H9 (cell line): ENCODE data around the gene RIOK3. TPM values are rescaled to one million over a fixed set of nuclear protein-coding genes. Genes with fewer than 3 reads are reported as not detected.
A peak's percentile ranks its signal among the peaks of the same experiment; 100 is the strongest.

ENCODE experiments used
- DNase-seq: peaks from one replicate; pipeline ENCODE4 v3.0.0-alpha.2; 2017
- H2AFZ ChIP-seq: one replicate; pipeline ENCODE4 v1.6.1; 2013; ENCODE audit warnings: mild to moderate bottlenecking, low read length, control low read depth, moderate library complexity
- H2AK5ac ChIP-seq: 2 replicates; pipeline ENCODE4 v1.6.1; 2013; ENCODE audit warnings: low read length, control low read depth, mixed read lengths; ENCODE audit not compliant: insufficient read length
- H2BK120ac ChIP-seq: one replicate; pipeline ENCODE4 v1.6.1; 2013; ENCODE audit warnings: low read depth, mild to moderate bottlenecking, low read length, control low read depth, inconsistent platforms; ENCODE audit not compliant: poor library complexity, severe bottlenecking
- H2BK12ac ChIP-seq: 2 replicates; pipeline ENCODE4 v1.6.1; 2013; ENCODE audit warnings: low read length, control low read depth, mixed read lengths, low read depth; ENCODE audit not compliant: insufficient read length
- H2BK15ac ChIP-seq: 2 replicates; pipeline ENCODE4 v1.6.1; 2013; ENCODE audit warnings: low read depth, low read length, control low read depth
- H2BK20ac ChIP-seq: one replicate; pipeline ENCODE4 v1.6.1; 2013; ENCODE audit warnings: low read depth, mild to moderate bottlenecking, low read length, control low read depth, inconsistent platforms; ENCODE audit not compliant: poor library complexity, severe bottlenecking
- H2BK5ac ChIP-seq: 2 replicates; pipeline ENCODE4 v1.6.1; 2013; ENCODE audit warnings: low read length, control low read depth, mixed read lengths; ENCODE audit not compliant: insufficient read length
- H3K14ac ChIP-seq: 2 replicates; pipeline ENCODE4 v1.6.1; 2013; ENCODE audit warnings: low read length, control low read depth; ENCODE audit not compliant: insufficient read depth
- H3K18ac ChIP-seq: 2 replicates; pipeline ENCODE4 v1.6.1; 2013; ENCODE audit warnings: low read depth, mild to moderate bottlenecking, mixed read lengths, low read length, control low read depth; ENCODE audit not compliant: insufficient read length
- H3K23ac ChIP-seq: 2 replicates; pipeline ENCODE4 v1.6.1; 2013; ENCODE audit warnings: low read length, control low read depth, mixed read lengths, low read depth; ENCODE audit not compliant: insufficient read length
- H3K23me2 ChIP-seq: 2 replicates; pipeline ENCODE4 v1.6.1; 2013; ENCODE audit warnings: low read depth, mild to moderate bottlenecking, mixed read lengths, low read length, control low read depth; ENCODE audit not compliant: insufficient read length, poor library complexity, severe bottlenecking
- H3K27ac ChIP-seq: 2 replicates; pipeline ENCODE4 v1.5.1; 2013; ENCODE audit warnings: low read length, control low read depth, mixed read lengths, low read depth; ENCODE audit not compliant: insufficient read length
- H3K27me3 ChIP-seq: 2 replicates; pipeline ENCODE4 v1.6.1; 2013; ENCODE audit warnings: low read length, control low read depth, inconsistent platforms; ENCODE audit not compliant: insufficient read depth
- H3K4ac ChIP-seq: 2 replicates; pipeline ENCODE4 v1.6.1; 2013; ENCODE audit warnings: low read depth, mild to moderate bottlenecking, control low read depth, inconsistent platforms, low read length, moderate library complexity
- H3K4me1 ChIP-seq: 2 replicates; pipeline ENCODE4 v1.6.1; 2013; ENCODE audit warnings: low read length, control low read depth, inconsistent platforms; ENCODE audit not compliant: insufficient read depth
- H3K4me2 ChIP-seq: 2 replicates; pipeline ENCODE4 v1.6.1; 2013; ENCODE audit warnings: low read length, control low read depth, mixed read lengths; ENCODE audit not compliant: insufficient read length, insufficient read depth
- H3K56ac ChIP-seq: 2 replicates; pipeline ENCODE4 v1.6.1; 2013; ENCODE audit warnings: low read depth, mild to moderate bottlenecking, mixed read lengths, low read length, control low read depth; ENCODE audit not compliant: insufficient read length
- H3K79me1 ChIP-seq: 2 replicates; pipeline ENCODE4 v1.6.1; 2013; ENCODE audit warnings: low read depth, mild to moderate bottlenecking, moderate library complexity, low read length, control low read depth, inconsistent platforms; ENCODE audit not compliant: insufficient read depth, poor library complexity, severe bottlenecking
- H3K79me2 ChIP-seq: 2 replicates; pipeline ENCODE4 v1.6.1; 2013; ENCODE audit warnings: low read length, control low read depth, inconsistent platforms; ENCODE audit not compliant: insufficient read depth
- H3K9ac ChIP-seq: 2 replicates; pipeline ENCODE4 v1.6.1; 2013; ENCODE audit warnings: low read length, control low read depth, mixed read lengths; ENCODE audit not compliant: insufficient read length; ENCODE audit errors: extremely low read depth
- H3K9me3 ChIP-seq: one replicate; pipeline ENCODE4 v1.6.1; 2013; ENCODE audit warnings: low read depth, low read length, inconsistent platforms; ENCODE audit not compliant: control insufficient read depth
- H3T11ph ChIP-seq: one replicate; pipeline ENCODE4 v1.6.1; 2013; ENCODE audit warnings: mild to moderate bottlenecking, low read length, control low read depth, inconsistent platforms
- H4K20me1 ChIP-seq: one replicate; pipeline ENCODE4 v1.6.1; 2013; ENCODE audit not compliant: control insufficient read depth, insufficient read length, insufficient read depth
- H4K5ac ChIP-seq: 2 replicates; pipeline ENCODE4 v1.6.1; 2013; ENCODE audit warnings: low read depth, mild to moderate bottlenecking, mixed read lengths, low read length, control low read depth; ENCODE audit not compliant: insufficient read length
- H4K8ac ChIP-seq: replicated peaks from 2 replicates; pipeline ENCODE4 v1.6.1; 2013; ENCODE audit warnings: low read length, control low read depth, mixed read lengths, low read depth; ENCODE audit not compliant: insufficient read length
- H4K91ac ChIP-seq: 2 replicates; pipeline ENCODE4 v1.6.1; 2013; ENCODE audit warnings: low read depth, mild to moderate bottlenecking, moderate library complexity, mixed read lengths, low read length, control low read depth; ENCODE audit not compliant: insufficient read length
- H3K27ac Mint-ChIP-seq, 3 experiments: 2 replicates in 2 of 3; 3 replicates in 1 of 3; pipeline ENCODE4 v1.8.0; 2020 to 2021; ENCODE audit warnings: mixed read lengths in 3 of 3, mild to moderate bottlenecking in 1 of 3, moderate library complexity in 1 of 3
- H3K27me3 Mint-ChIP-seq: 2 replicates; pipeline ENCODE4 v1.8.0; 2021; ENCODE audit warnings: low read depth, mild to moderate bottlenecking, moderate library complexity, mixed read lengths
- H3K36me3 Mint-ChIP-seq, 3 experiments: 2 replicates in 2 of 3; 3 replicates in 1 of 3; pipeline ENCODE4 v1.8.0; 2020 to 2021; ENCODE audit warnings: low read depth in 3 of 3, mixed read lengths in 3 of 3; ENCODE audit not compliant: insufficient read depth in 1 of 3
- H3K4me1 Mint-ChIP-seq, 2 experiments: 2 replicates each; pipeline ENCODE4 v1.8.0; 2020; ENCODE audit warnings: mixed read lengths in 2 of 2
- H3K4me3 Mint-ChIP-seq, 2 experiments: 2 replicates in 1 of 2; 3 replicates in 1 of 2; pipeline ENCODE4 v1.8.0; 2020 to 2021; ENCODE audit warnings: mild to moderate bottlenecking in 2 of 2, mixed read lengths in 2 of 2, moderate library complexity in 1 of 2
- H3K9me3 Mint-ChIP-seq, 2 experiments: 2 replicates in 1 of 2; 3 replicates in 1 of 2; pipeline ENCODE4 v1.8.0; 2020; ENCODE audit warnings: mild to moderate bottlenecking in 2 of 2, mixed read lengths in 2 of 2, moderate library complexity in 1 of 2
- CTCF ChIP-seq: fragments of 200-600 bp; sonication (generic); conservative IDR thresholded peaks from 3 replicates; pipeline ENCODE4 v1.8.0; 2021; ENCODE audit warnings: antibody characterized with exemption, mild to moderate bottlenecking
- WGBS: extraction: QIAGEN DNeasy Blood & Tissue Kit; methylation state at CpG from one replicate; pipeline ENCODE4 v1.1.7; 2013; ENCODE audit warnings: missing lambda C conversion rate, low lambda C conversion rate, mixed read lengths; ENCODE audit not compliant: insufficient read length; ENCODE audit errors: extremely low coverage; 5-methylcytosine and 5-hydroxymethylcytosine counted together
- total RNA-seq: library from RNA; stranded (reverse); gene quantifications from 2 replicates; pipeline ENCODE4 v1.2.1, GENCODE V29; 2021

RIOK3 gene
- total RNA-seq, 1 experiment from 2014 or later, result 34.6 TPM

- no peak overlapping the region for H2BK15ac ChIP-seq
- H3K23ac ChIP-seq, result no peak overlapping the region
- no peaks in the 10 kb centered on the region for H3K79me1 ChIP-seq
- Mint-ChIP-seq H3K36me3 (peaks cover 0 to 6% (median 3%) of the 10 kb centered on the region in 3 experiments; a peak in 4 of 7 replicates), H3K27ac (peak overlapping the region in 1 of 3 experiments; percentile 92; a peak in 1 of 7 replicates), H3K9me3 (no peaks in the 10 kb centered on the region), H3K4me3 (peak overlapping the region; percentile 81 to 87), H3K4me1 (peaks cover 19 to 23% of the 10 kb centered on the region in 2 experiments), H3K27me3 (peaks cover 19% of the 10 kb centered on the region)
- H3K56ac ChIP-seq, result no peak overlapping the region
- peaks cover 3% of the 10 kb centered on the region for H3K23me2 ChIP-seq
- no peak overlapping the region for H2AK5ac ChIP-seq
- H4K5ac ChIP-seq, result no peak overlapping the region
- H3K79me2 ChIP-seq, result no peaks in the 10 kb centered on the region
- H3T11ph ChIP-seq, result no peak overlapping the region
- H4K20me1 ChIP-seq, result no peaks in the 10 kb centered on the region
- H2BK5ac ChIP-seq, result no peak overlapping the region
- peak overlapping the region; percentile 59 for H3K4me2 ChIP-seq
- no peak overlapping the region for H3K14ac ChIP-seq
- no peak overlapping the region for H3K9ac ChIP-seq
- H3K9me3 ChIP-seq, result no peaks in the 10 kb centered on the region
- no peak overlapping the region for H3K4ac ChIP-seq
- no peak overlapping the region for H2BK120ac ChIP-seq
- no peak overlapping the region for H4K91ac ChIP-seq
- no peak overlapping the region for H4K8ac ChIP-seq
- no CpG with 5 or more reads among the region's 6 CpGs for WGBS
- no peak overlapping the region for H2BK20ac ChIP-seq
- H3K4me1 ChIP-seq, result no peaks in the 10 kb centered on the region
- H3K18ac ChIP-seq, result no peak overlapping the region
- no peak for DNase-seq
- no peak overlapping the region for H3K27ac ChIP-seq
- no peaks in the 10 kb centered on the region for H3K27me3 ChIP-seq
- no peak overlapping the region for H2BK12ac ChIP-seq
- no peak overlapping the region for H2AFZ ChIP-seq
- TF ChIP-seq CTCF, result no peak
Observed at GRCh38 chr18:23502516-23503037, 49.5 kb downstream of the RIOK3 start.
